Fibroblast of lung (primary cell): ENCODE measurements around the gene NOP56. TPM values are rescaled to one million over a fixed set of nuclear protein-coding genes. Genes with fewer than 3 reads are reported as not detected.

Experiments
- DNase-seq, 2 donors: peaks; one replicate each; pipeline versions ENCODE4 v3.0.0 to v3.0.0-alpha.2; 2010; ENCODE audit warnings: low read depth in 2 of 2
- H2AFZ ChIP-seq: 2 replicates; pipeline ENCODE4 v1.5.1; 2012; ENCODE audit warnings: low read length, control low read depth, inconsistent platforms
- H3K27ac ChIP-seq: 2 replicates; pipeline ENCODE4 v1.5.1; 2011; ENCODE audit warnings: low read length, control low read depth; ENCODE audit not compliant: insufficient read depth
- H3K27me3 ChIP-seq: 2 replicates; pipeline ENCODE4 v1.5.1; 2011; ENCODE audit warnings: mild to moderate bottlenecking, low read length; ENCODE audit not compliant: control insufficient read depth, insufficient read depth
- H3K36me3 ChIP-seq: 2 replicates; pipeline ENCODE4 v1.5.1; 2011; ENCODE audit warnings: low read length; ENCODE audit not compliant: control insufficient read depth, insufficient read depth
- H3K4me1 ChIP-seq: 2 replicates; pipeline ENCODE4 v1.5.1; 2011; ENCODE audit warnings: low read length; ENCODE audit not compliant: control insufficient read depth, insufficient read depth; ENCODE audit errors: extremely low read depth
- H3K4me2 ChIP-seq: 2 replicates; pipeline ENCODE4 v1.5.1; 2011; ENCODE audit warnings: low read length, control low read depth; ENCODE audit not compliant: insufficient read depth; ENCODE audit errors: extremely low read depth
- H3K4me3 ChIP-seq, 4 experiments: fragments of 200-600 bp in 1 of 4; sonication (generic) in 1 of 4; replicated peaks in 1 of 4; 2 replicates each; pipeline ENCODE4 v1.5.1; 2011 to 2016; ENCODE audit warnings: low read length in 4 of 4, low read depth in 3 of 4, mild to moderate bottlenecking in 3 of 4, control low read depth in 2 of 4, inconsistent platforms in 1 of 4, mixed read lengths in 1 of 4; ENCODE audit not compliant: insufficient read depth in 1 of 4; ENCODE audit errors: control extremely low read depth in 1 of 4
- H3K79me2 ChIP-seq: 2 replicates; pipeline ENCODE4 v1.5.1; 2012; ENCODE audit warnings: mild to moderate bottlenecking, low read length, inconsistent platforms; ENCODE audit not compliant: control insufficient read depth, insufficient read depth
- H3K9ac ChIP-seq: 2 replicates; pipeline ENCODE4 v1.5.1; 2011; ENCODE audit warnings: mild to moderate bottlenecking, low read length, control low read depth; ENCODE audit not compliant: insufficient read depth
- H3K9me3 ChIP-seq: 2 replicates; pipeline ENCODE4 v1.5.1; 2012; ENCODE audit warnings: low read depth, low read length; ENCODE audit not compliant: control insufficient read depth, insufficient read depth
- H4K20me1 ChIP-seq: 2 replicates; pipeline ENCODE4 v1.5.1; 2011; ENCODE audit warnings: low read length; ENCODE audit not compliant: control insufficient read depth, insufficient read depth; ENCODE audit errors: extremely low read depth
- CTCF ChIP-seq, 2 donors: IDR thresholded peaks in 1 of 2; conservative IDR thresholded peaks in 1 of 2; 1 replicate in 1 of 2; 2 replicates in 1 of 2; pipeline ENCODE4 v1.5.1; 2011 to 2012; ENCODE audit warnings: low read length in 2 of 2, control low read depth in 1 of 2, inconsistent platforms in 1 of 2, low read depth in 1 of 2, mild to moderate bottlenecking in 1 of 2
- EZH2 ChIP-seq: IDR thresholded peaks from 2 replicates; pipeline ENCODE4 v1.5.1; 2012; ENCODE audit warnings: low read length, control low read depth, mild to moderate bottlenecking; ENCODE audit errors: missing control alignments
- polyA plus RNA-seq, 2 donors: library from polyadenylated mRNA; depleted of rRNA in 1 of 2; stranded (reverse) in 1 of 2; unstranded in 1 of 2; fragments of >200 nt; gene quantifications; 2 replicates each; pipeline ENCODE4 v1.2.1, GENCODE V29; 2011 to 2012; ENCODE audit warnings: missing spikeins in 1 of 2
- total RNA-seq: library from RNA; depleted of rRNA; stranded (reverse); fragments of >200 nt; gene quantifications from 2 replicates; pipeline ENCODE4 v1.2.1, GENCODE V29; 2014

Gene NOP56
- total and polyA plus RNA-seq, 2 donors (not counting 1 experiment from before 2014, with no cell fraction given) = 108 to 117 TPM

GRCh38 chr20:2633381-2633780 lies 19.1 kb upstream of the NOP56 start:
- Histone ChIP-seq H3K4me3 (no peak overlapping the region), H3K4me1 (no peaks in the 10 kb centered on the region), H3K27ac (no peak overlapping the region), H3K9ac (no peak overlapping the region), H3K79me2 (no peaks in the 10 kb centered on the region), H3K4me2 (no peak overlapping the region), H3K27me3 (peaks cover 6% of the 10 kb centered on the region), H3K36me3 (no peaks in the 10 kb centered on the region), H4K20me1 (no peaks in the 10 kb centered on the region), H3K9me3 (no peaks in the 10 kb centered on the region), H2AFZ (no peak overlapping the region)
- DNase-seq = no peak
- TF ChIP-seq CTCF (conservative IDR thresholded peaks at IDR 0.05 in 1 of 2, IDR thresholded peaks at IDR 0.05 in 1 of 2; ENCODE audit: low read depth in 1 of 2, low read length in 2 of 2) (no peak), EZH2 (no peak)

- H3K4me1 ChIP-seq = no peaks in the 10 kb centered on the region
- H3K4me3 ChIP-seq = no peak overlapping the region
- H3K79me2 ChIP-seq = no peaks in the 10 kb centered on the region
- H2AFZ ChIP-seq = no peak overlapping the region
- DNase-seq = no peak
- no peak overlapping the region for H3K27ac ChIP-seq
- H4K20me1 ChIP-seq = no peaks in the 10 kb centered on the region
- H3K27me3 ChIP-seq = peaks cover 6% of the 10 kb centered on the region
- TF ChIP-seq CTCF (conservative IDR thresholded peaks at IDR 0.05 in 1 of 2, IDR thresholded peaks at IDR 0.05 in 1 of 2; ENCODE audit: low read depth in 1 of 2, low read length in 2 of 2) (no peak), EZH2 (no peak)
- no peaks in the 10 kb centered on the region for H3K9me3 ChIP-seq
- no peak overlapping the region for H3K9ac ChIP-seq
- no peak overlapping the region for H3K4me2 ChIP-seq
- H3K36me3 ChIP-seq = no peaks in the 10 kb centered on the region
Measured at GRCh38 chr20:2637246-2637645, 15.2 kb upstream of the NOP56 start.

GRCh38 chr20:2640260-2640659 lies 12.2 kb upstream of the NOP56 start:
- H3K4me1 ChIP-seq = no peaks in the 10 kb centered on the region
- TF ChIP-seq EZH2 (no peak), CTCF (conservative IDR thresholded peaks at IDR 0.05 in 1 of 2, IDR thresholded peaks at IDR 0.05 in 1 of 2; ENCODE audit: low read depth in 1 of 2, low read length in 2 of 2) (no peak)
- H3K9me3 ChIP-seq = no peaks in the 10 kb centered on the region
- no peak overlapping the region for H3K4me3 ChIP-seq
- no peak overlapping the region for H3K27ac ChIP-seq
- H3K79me2 ChIP-seq = no peaks in the 10 kb centered on the region
- no peaks in the 10 kb centered on the region for H4K20me1 ChIP-seq
- DNase-seq = no peak
- no peaks in the 10 kb centered on the region for H3K27me3 ChIP-seq
- H3K9ac ChIP-seq = no peak overlapping the region
- H2AFZ ChIP-seq = no peak overlapping the region
- H3K36me3 ChIP-seq = no peaks in the 10 kb centered on the region
- H3K4me2 ChIP-seq = no peak overlapping the region
